Suprapubic skin (tissue), 3 donors: Measurements from ENCODE around the gene SLC7A10.

Experiments
- CTCF ChIP-seq, 2 donors: fragments of 200-600 bp in 1 of 2; fragments of 450-650 bp in 1 of 2; sonication (generic) in 1 of 2; IDR thresholded peaks; one replicate each; pipeline ENCODE4 v1.5.1; 2016 to 2019; ENCODE audit warnings: antibody characterized with exemption in 2 of 2, mild to moderate bottlenecking in 1 of 2, moderate library complexity in 1 of 2
- EP300 ChIP-seq: sonication (generic); formaldehyde crosslinking; IDR thresholded peaks from one replicate; pipeline ENCODE4 v1.6.1; 2017; ENCODE audit warnings: antibody characterized with exemption

GRCh38 chr19:33248954-33249613, 23.4 kb upstream of the SLC7A10 start:
- no peak for TF ChIP-seq CTCF (IDR thresholded peaks at IDR 0.05)
- no peak for TF ChIP-seq EP300
